ENCODE measurements around the gene KCNJ12.
A peak's percentile ranks its signal among the peaks of the same experiment; 100 is the strongest.

The KCNJ12 gene

GRCh38 chr17:21457051-21458026 lies 81.2 kb downstream of the KCNJ12 start (continued):
- TF ChIP-seq ZNF426 (tag by site-specific recombination; IDR thresholded peaks at IDR 0.05) (no peak), ZNF394 (tag by site-specific recombination; IDR thresholded peaks at IDR 0.05; ENCODE audit: borderline replicate concordance) (peak; percentile 65), ZNF433 (tag by site-specific recombination; IDR thresholded peaks at IDR 0.05; ENCODE audit: low read depth) (no peak), SCRT1 (tag by site-specific recombination; IDR thresholded peaks at IDR 0.05; ENCODE audit: borderline replicate concordance) (no peak), ZNF670 (tag by site-specific recombination; IDR thresholded peaks at IDR 0.05; ENCODE audit: low read depth) (no peak), ZFP37 (tag by site-specific recombination; IDR thresholded peaks at IDR 0.05) (no peak), ZNF473 (tag by site-specific recombination; IDR thresholded peaks at IDR 0.05) (no peak), ZNF18 (tag by site-specific recombination; IDR thresholded peaks at IDR 0.05) (no peak), BCL11B (tag by site-specific recombination; IDR thresholded peaks at IDR 0.05; ENCODE audit: low read depth) (peak; percentile 78), ZNF561 (tag by site-specific recombination; IDR thresholded peaks at IDR 0.05; ENCODE audit: borderline replicate concordance) (peak; percentile 99), ZNF416 (tag by site-specific recombination; IDR thresholded peaks at IDR 0.05) (no peak), ZNF585B (tag by site-specific recombination; IDR thresholded peaks at IDR 0.05) (no peak), ZNF398 (tag by site-specific recombination; IDR thresholded peaks at IDR 0.05) (peak; percentile 80), ZNF248 (tag by site-specific recombination; IDR thresholded peaks at IDR 0.05) (no peak), YY1 (tag by site-specific recombination; IDR thresholded peaks at IDR 0.05) (no peak), SETDB1 (IDR thresholded peaks at IDR 0.05; ENCODE audit: insufficient read length, low read length) (peak; percentile 51), ZNF221 (tag by site-specific recombination; IDR thresholded peaks at IDR 0.05; ENCODE audit: borderline replicate concordance) (no peak), KLF7 (tag by site-specific recombination; IDR thresholded peaks at IDR 0.05; ENCODE audit: borderline replicate concordance) (no peak), ZNF843 (tag by site-specific recombination; IDR thresholded peaks at IDR 0.05) (peak; percentile 78), ZNF571 (tag by site-specific recombination; IDR thresholded peaks at IDR 0.05) (no peak), ZNF391 (tag by site-specific recombination; IDR thresholded peaks at IDR 0.05; ENCODE audit: borderline replicate concordance, low read depth) (peak; percentile 84; the same call in 1 of the 2 replicates), ZSCAN18 (tag by site-specific recombination; IDR thresholded peaks at IDR 0.05) (0 out of 2 replicates have a peak, but pooled peaks have one; percentile 24), ZNF19 (tag by site-specific recombination; IDR thresholded peaks at IDR 0.05; ENCODE audit: low read depth) (no peak), ZNF623 (tag by site-specific recombination; IDR thresholded peaks at IDR 0.05) (no peak; the same call in 1 of the 2 replicates), ZXDB (tag by site-specific recombination; IDR thresholded peaks at IDR 0.05) (no peak), ZNF302 (tag by site-specific recombination; IDR thresholded peaks at IDR 0.05; ENCODE audit: low read depth) (no peak), GFI1B (tag by site-specific recombination; IDR thresholded peaks at IDR 0.05) (no peak), KLF10 (tag by site-specific recombination; IDR thresholded peaks at IDR 0.05) (peak; percentile 78)
- TF ChIP-seq, protein P1, sequence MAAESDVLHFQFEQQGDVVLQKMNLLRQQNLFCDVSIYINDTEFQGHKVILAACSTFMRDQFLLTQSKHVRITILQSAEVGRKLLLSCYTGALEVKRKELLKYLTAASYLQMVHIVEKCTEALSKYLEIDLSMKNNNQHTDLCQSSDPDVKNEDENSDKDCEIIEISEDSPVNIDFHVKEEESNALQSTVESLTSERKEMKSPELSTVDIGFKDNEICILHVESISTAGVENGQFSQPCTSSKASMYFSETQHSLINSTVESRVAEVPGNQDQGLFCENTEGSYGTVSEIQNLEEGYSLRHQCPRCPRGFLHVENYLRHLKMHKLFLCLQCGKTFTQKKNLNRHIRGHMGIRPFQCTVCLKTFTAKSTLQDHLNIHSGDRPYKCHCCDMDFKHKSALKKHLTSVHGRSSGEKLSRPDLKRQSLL (tag by site-specific recombination; IDR thresholded peaks at IDR 0.05): no peak
- TF ChIP-seq, protein P2, sequence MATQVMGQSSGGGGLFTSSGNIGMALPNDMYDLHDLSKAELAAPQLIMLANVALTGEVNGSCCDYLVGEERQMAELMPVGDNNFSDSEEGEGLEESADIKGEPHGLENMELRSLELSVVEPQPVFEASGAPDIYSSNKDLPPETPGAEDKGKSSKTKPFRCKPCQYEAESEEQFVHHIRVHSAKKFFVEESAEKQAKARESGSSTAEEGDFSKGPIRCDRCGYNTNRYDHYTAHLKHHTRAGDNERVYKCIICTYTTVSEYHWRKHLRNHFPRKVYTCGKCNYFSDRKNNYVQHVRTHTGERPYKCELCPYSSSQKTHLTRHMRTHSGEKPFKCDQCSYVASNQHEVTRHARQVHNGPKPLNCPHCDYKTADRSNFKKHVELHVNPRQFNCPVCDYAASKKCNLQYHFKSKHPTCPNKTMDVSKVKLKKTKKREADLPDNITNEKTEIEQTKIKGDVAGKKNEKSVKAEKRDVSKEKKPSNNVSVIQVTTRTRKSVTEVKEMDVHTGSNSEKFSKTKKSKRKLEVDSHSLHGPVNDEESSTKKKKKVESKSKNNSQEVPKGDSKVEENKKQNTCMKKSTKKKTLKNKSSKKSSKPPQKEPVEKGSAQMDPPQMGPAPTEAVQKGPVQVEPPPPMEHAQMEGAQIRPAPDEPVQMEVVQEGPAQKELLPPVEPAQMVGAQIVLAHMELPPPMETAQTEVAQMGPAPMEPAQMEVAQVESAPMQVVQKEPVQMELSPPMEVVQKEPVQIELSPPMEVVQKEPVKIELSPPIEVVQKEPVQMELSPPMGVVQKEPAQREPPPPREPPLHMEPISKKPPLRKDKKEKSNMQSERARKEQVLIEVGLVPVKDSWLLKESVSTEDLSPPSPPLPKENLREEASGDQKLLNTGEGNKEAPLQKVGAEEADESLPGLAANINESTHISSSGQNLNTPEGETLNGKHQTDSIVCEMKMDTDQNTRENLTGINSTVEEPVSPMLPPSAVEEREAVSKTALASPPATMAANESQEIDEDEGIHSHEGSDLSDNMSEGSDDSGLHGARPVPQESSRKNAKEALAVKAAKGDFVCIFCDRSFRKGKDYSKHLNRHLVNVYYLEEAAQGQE (tag by site-specific recombination; IDR thresholded peaks at IDR 0.05): no peak
